Activated CD4-positive, alpha-beta T cell treated with anti-CD3 and anti-CD28 coated beads for 48 hours (primary cell): Measurements from ENCODE around the gene AADACL3.

Source experiments
- DNase-seq: peaks from one replicate; pipeline ENCODE4 v3.0.0-alpha.2; 2020

The AADACL3 gene

DNA sequence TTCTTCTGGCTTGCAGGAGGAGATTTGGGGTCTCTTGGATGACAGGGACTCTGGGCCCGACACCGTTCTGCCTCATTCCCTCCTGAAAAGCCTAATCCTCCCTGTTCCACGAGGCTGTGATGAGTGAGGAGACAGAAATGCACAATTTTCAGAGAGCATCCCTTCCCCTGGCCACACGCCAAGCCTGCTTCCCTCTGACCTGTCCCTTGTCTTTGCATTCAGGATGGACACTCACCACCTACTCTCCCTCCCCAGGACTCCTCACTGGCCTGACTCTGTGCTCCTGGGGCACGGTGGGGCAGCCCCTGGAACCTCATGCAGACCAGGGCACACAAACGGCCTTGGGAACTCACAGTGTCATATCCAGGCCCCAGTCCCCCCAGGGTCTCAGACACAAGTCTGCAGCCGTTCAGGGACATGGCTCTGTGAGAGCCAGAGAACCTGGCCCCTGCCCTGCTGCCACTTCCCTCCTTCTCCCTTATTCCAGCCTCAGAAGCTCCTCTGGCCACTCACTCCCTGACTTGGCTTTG is 54.1 kb downstream of the AADACL3 start:
- DNase-seq = no peak

GRCh38 chr1:12770620-12771019 is 54.7 kb downstream of the AADACL3 start:
- no peak for DNase-seq

DNA sequence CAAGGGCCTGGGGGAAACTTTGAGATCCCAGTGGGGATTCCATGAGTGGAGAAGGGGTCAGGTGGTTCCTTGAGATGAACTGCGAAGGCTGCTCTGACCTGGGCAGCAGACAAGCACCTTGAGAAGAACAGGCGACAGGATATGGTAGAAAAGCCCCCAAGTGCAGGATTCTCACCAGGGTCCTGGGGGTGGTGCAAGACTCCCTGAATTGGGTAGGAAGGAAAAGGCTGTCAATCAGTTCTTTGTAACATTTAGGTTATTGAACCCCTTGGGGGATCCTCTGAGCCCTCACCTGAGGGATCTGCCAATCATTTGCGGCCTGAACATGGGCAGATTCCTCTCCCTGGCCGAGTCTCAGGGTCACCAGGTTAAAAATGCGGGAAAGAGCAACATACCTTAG is 55.3 kb downstream of the AADACL3 start:
- DNase-seq = no peak

GRCh38 chr1:12772520-12772919 is 56.6 kb downstream of the AADACL3 start:
- no peak for DNase-seq

DNA sequence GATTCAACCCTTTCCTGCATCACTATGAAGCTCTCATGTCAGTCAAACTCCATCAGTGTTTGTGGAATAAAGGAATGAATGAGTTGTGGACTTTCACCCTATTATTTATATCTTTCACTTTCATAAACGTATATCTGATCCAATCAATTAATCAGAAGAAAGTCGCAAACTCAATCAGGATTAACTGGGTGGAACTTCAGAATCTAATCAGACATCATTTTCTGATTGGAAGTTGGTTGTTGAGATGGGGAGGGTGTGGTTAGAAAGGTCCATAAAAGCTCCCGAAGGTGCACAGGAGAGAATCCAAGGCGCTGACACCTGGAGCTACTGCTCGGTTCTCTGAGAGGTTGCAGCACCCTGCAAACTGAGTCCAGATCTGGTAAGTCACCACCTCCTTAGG is 57.5 kb downstream of the AADACL3 start, which contains the start of gene PRAMEF12:
Gene PRAMEF12 (plus strand): TSS at position 301 of the 400 bp plus-strand sequence. CDS start 1,130 bp downstream, outside the sequence.
- DNase-seq = no peak

DNA sequence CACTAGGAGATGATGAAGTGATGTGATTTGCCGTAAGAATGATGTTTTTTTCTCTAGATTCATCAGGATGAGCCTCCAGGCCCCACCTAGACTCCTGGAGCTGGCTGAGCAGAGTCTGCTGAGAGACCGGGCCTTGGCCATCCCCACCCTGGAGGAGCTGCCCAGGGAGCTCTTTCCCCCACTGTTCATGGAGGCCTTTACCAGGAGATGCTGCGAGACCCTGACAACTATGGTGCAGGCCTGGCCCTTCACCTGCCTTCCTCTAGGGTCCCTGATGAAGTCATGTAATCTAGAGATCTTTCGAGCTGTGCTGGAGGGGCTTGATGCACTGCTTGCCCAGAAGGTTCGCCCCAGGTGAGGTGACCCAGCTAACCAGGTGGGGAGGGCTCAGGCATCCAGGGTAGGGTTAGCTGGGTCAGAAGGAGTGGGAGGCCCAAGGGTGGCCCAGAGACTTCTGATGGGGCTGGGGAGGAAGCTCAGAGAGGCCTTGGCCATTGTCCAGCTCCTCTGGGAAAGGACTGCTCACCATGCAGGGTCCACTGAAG is 59.0 kb downstream of the AADACL3 start:
- no peak for DNase-seq

DNA sequence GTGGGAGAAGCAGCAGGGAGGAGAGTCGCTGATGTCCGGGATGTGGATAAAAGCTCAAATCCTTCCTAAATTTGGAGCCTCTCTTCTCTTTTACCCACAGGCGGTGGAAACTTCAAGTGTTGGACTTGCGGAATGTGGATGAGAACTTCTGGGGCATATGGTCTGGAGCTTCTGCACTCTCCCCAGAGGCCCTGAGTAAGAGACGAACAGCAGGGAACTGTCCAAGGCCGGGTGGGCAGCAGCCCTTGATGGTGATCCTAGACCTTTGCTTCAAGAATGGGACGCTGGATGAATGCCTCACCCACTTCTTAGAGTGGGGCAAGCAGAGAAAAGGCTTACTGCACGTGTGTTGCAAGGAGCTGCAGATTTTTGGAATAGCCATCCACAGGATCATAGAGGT is 59.5 kb downstream of the AADACL3 start:
- DNase-seq = no peak

GRCh38 chr1:12776801-12777557 is 61.1 kb downstream of the AADACL3 start:
- DNase-seq = no peak
